A549 (cell line): Measurements from ENCODE around the gene NUP188.

Experiments
- CBX2 ChIP-seq: fragments of 200-600 bp; sonication (generic); IDR thresholded peaks from 2 replicates; pipeline ENCODE4 v1.6.1; 2016; ENCODE audit warnings: low read depth, mild to moderate bottlenecking, borderline replicate concordance
- CEBPB ChIP-seq, 2 experiments: fragments of >200 bp in 1 of 2; sonication (Bioruptor Twin) in 1 of 2; formaldehyde crosslinking in 1 of 2; IDR thresholded peaks; 2 replicates each; pipeline ENCODE4 v1.6.1; 2012 to 2016
- EP300 ChIP-seq, 2 experiments: fragments of >200 bp; sonication (Bioruptor Twin); formaldehyde crosslinking; IDR thresholded peaks; 2 replicates in 1 of 2; 3 replicates in 1 of 2; pipeline ENCODE4 v1.6.1; 2016 to 2017
- ESRRA ChIP-seq: fragments of 150-350 bp; IDR thresholded peaks from 2 replicates; pipeline ENCODE4 v1.6.1; 2014; ENCODE audit warnings: mild to moderate bottlenecking, low read length, borderline replicate concordance
- MAZ ChIP-seq: fragments of 150-350 bp; IDR thresholded peaks from 2 replicates; pipeline ENCODE4 v1.6.1; 2014; ENCODE audit warnings: antibody characterized with exemption, low read depth, low read length, borderline replicate concordance
- MYC ChIP-seq: IDR thresholded peaks from 2 replicates; pipeline ENCODE4 v1.6.1; 2012; ENCODE audit warnings: mild to moderate bottlenecking, inconsistent platforms, low read length, improper control_type of control experiment, borderline replicate concordance
- POLR2A ChIP-seq: IDR thresholded peaks from 2 replicates; pipeline ENCODE4 v1.6.1; 2012; ENCODE audit warnings: mild to moderate bottlenecking, low read length
- RCOR1 ChIP-seq: fragments of 150-350 bp; IDR thresholded peaks from 2 replicates; pipeline ENCODE4 v1.6.1; 2014; ENCODE audit warnings: antibody characterized with exemption, low read length, low read depth
- RFX5 ChIP-seq: fragments of 450-650 bp; IDR thresholded peaks from 2 replicates; pipeline ENCODE4 v1.7.1; 2014; ENCODE audit warnings: antibody characterized with exemption, mild to moderate bottlenecking, moderate library complexity
- SMC3 ChIP-seq: fragments of >200 bp; sonication (Bioruptor Twin); formaldehyde crosslinking; IDR thresholded peaks from 3 replicates; pipeline ENCODE4 v1.6.1; 2018; ENCODE audit warnings: inconsistent platforms
- TF ChIP-seq, protein P1 (sequence below): fragments of >200 bp; sonication (Bioruptor Twin); formaldehyde crosslinking; IDR thresholded peaks from 3 replicates; pipeline ENCODE4 v1.5.1; 2016
- TF ChIP-seq, protein P2 (sequence below): IDR thresholded peaks from 2 replicates; pipeline ENCODE4 v1.6.1; 2012
- TF ChIP-seq, protein P3 (sequence below): fragments of 250-450 bp; sonication (Bioruptor Pico); IDR thresholded peaks from 2 replicates; pipeline ENCODE4 v1.5.0; 2021; ENCODE audit warnings: mild to moderate bottlenecking, moderate library complexity, borderline replicate concordance
- TF ChIP-seq, protein P4 (sequence below): fragments of 150-350 bp; IDR thresholded peaks from 2 replicates; pipeline ENCODE4 v1.6.1; 2014; ENCODE audit warnings: low read depth, mild to moderate bottlenecking, low read length

DNA sequence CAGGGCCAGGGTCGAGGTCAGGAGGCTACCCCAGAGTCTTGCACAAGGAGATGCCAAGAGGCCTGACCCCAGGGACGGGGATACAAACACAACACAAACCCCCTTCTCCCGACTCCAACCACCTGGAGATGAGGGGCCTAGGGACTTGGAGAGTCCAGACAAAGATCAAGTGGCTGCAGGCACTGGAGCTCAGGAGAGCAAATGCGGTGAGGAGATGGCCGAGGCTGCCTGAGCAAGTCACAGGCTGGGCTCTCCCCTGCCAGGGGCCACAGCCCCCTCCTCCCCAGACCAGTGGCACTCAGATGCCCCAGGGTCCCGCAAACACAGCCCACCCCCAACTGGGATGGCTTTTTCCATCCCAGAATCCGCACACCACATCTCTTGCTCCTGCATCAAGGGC lies 64.8 kb downstream of the NUP188 start:
- TF ChIP-seq, protein P1, sequence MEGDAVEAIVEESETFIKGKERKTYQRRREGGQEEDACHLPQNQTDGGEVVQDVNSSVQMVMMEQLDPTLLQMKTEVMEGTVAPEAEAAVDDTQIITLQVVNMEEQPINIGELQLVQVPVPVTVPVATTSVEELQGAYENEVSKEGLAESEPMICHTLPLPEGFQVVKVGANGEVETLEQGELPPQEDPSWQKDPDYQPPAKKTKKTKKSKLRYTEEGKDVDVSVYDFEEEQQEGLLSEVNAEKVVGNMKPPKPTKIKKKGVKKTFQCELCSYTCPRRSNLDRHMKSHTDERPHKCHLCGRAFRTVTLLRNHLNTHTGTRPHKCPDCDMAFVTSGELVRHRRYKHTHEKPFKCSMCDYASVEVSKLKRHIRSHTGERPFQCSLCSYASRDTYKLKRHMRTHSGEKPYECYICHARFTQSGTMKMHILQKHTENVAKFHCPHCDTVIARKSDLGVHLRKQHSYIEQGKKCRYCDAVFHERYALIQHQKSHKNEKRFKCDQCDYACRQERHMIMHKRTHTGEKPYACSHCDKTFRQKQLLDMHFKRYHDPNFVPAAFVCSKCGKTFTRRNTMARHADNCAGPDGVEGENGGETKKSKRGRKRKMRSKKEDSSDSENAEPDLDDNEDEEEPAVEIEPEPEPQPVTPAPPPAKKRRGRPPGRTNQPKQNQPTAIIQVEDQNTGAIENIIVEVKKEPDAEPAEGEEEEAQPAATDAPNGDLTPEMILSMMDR = no peak
- TF ChIP-seq, protein P2, sequence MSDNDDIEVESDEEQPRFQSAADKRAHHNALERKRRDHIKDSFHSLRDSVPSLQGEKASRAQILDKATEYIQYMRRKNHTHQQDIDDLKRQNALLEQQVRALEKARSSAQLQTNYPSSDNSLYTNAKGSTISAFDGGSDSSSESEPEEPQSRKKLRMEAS = no peak
- TF ChIP-seq ESRRA = no peak
- TF ChIP-seq POLR2A = no peak
- no peak for TF ChIP-seq EP300 (IDR thresholded peaks at IDR 0.05)
- TF ChIP-seq, protein P3, sequence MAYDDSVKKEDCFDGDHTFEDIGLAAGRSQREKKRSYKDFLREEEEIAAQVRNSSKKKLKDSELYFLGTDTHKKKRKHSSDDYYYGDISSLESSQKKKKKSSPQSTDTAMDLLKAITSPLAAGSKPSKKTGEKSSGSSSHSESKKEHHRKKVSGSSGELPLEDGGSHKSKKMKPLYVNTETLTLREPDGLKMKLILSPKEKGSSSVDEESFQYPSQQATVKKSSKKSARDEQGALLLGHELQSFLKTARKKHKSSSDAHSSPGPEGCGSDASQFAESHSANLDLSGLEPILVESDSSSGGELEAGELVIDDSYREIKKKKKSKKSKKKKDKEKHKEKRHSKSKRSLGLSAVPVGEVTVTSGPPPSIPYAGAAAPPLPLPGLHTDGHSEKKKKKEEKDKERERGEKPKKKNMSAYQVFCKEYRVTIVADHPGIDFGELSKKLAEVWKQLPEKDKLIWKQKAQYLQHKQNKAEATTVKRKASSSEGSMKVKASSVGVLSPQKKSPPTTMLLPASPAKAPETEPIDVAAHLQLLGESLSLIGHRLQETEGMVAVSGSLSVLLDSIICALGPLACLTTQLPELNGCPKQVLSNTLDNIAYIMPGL (CRISPR knock-in tag) = no peak
- no peak for TF ChIP-seq CBX2
- TF ChIP-seq RFX5 = no peak
- no peak for TF ChIP-seq CEBPB (IDR thresholded peaks at IDR 0.05)
- no peak for TF ChIP-seq MYC
- TF ChIP-seq RCOR1 = no peak
- TF ChIP-seq, protein P4, sequence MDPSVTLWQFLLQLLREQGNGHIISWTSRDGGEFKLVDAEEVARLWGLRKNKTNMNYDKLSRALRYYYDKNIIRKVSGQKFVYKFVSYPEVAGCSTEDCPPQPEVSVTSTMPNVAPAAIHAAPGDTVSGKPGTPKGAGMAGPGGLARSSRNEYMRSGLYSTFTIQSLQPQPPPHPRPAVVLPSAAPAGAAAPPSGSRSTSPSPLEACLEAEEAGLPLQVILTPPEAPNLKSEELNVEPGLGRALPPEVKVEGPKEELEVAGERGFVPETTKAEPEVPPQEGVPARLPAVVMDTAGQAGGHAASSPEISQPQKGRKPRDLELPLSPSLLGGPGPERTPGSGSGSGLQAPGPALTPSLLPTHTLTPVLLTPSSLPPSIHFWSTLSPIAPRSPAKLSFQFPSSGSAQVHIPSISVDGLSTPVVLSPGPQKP = no peak
- no peak for TF ChIP-seq SMC3
- no peak for TF ChIP-seq MAZ
